Astrocyte of the spinal cord (primary cell): Measurements from ENCODE around the gene RUNX2.

ENCODE experiments used
- DNase-seq: peaks from one replicate; pipeline ENCODE4 v3.0.0; 2011; ENCODE audit warnings: low read depth, low spot score
- H3K4me3 ChIP-seq: 2 replicates; pipeline ENCODE4 v1.5.1; 2011; ENCODE audit warnings: low read depth, mild to moderate bottlenecking, low read length, moderate library complexity
- in situ Hi-C: cut with HindIII; loops from 2 replicates; pipeline ENCODE4 v1.10.0; 2017; ENCODE audit warnings: low sequenced_read_pairs
- TF ChIP-seq, protein P1 (sequence below): IDR thresholded peaks from 2 replicates; pipeline ENCODE4 v1.5.1; 2012; ENCODE audit warnings: low read depth, mild to moderate bottlenecking, low read length, inconsistent platforms

Gene RUNX2

GRCh38 chr6:45509426-45509825, 181.3 kb downstream of the RUNX2 start:
- TF ChIP-seq, protein P1, sequence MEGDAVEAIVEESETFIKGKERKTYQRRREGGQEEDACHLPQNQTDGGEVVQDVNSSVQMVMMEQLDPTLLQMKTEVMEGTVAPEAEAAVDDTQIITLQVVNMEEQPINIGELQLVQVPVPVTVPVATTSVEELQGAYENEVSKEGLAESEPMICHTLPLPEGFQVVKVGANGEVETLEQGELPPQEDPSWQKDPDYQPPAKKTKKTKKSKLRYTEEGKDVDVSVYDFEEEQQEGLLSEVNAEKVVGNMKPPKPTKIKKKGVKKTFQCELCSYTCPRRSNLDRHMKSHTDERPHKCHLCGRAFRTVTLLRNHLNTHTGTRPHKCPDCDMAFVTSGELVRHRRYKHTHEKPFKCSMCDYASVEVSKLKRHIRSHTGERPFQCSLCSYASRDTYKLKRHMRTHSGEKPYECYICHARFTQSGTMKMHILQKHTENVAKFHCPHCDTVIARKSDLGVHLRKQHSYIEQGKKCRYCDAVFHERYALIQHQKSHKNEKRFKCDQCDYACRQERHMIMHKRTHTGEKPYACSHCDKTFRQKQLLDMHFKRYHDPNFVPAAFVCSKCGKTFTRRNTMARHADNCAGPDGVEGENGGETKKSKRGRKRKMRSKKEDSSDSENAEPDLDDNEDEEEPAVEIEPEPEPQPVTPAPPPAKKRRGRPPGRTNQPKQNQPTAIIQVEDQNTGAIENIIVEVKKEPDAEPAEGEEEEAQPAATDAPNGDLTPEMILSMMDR: no peak
- DNase-seq: no peak
- in situ Hi-C loops: no loop called here
- no peak overlapping the region for H3K4me3 ChIP-seq

DNA sequence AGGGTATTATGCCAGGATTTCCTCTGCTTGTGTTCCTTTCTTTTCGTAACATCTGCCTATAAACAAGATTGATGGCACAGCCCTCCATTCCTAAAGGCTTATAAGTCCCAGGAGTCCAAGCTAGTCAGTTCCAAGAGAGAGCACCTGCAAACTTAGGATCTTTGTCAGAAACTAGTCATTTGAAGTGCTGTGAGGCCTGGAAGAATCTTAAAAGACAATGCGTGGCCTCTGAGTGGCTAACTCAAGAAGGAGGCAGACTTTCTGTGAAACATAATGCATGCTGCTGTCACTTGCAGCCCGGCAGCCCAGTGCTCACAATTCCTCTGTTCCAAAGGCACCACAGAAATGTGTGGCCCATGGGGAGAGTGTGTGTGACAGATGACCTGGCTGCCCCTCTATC, 184.6 kb downstream of the RUNX2 start:
- TF ChIP-seq, protein P1: no peak

GRCh38 chr6:45513213-45513618, 185.1 kb downstream of the RUNX2 start:
- DNase-seq: no peak
- no peak overlapping the region for H3K4me3 ChIP-seq
- TF ChIP-seq, protein P1: no peak
- in situ Hi-C loops: no loop called here

More for the DNA sequence above, 184.6 kb downstream of the RUNX2 start:
- in situ Hi-C loops: no loop called here
- H3K4me3 ChIP-seq: no peak overlapping the region
- no peak for DNase-seq

DNA sequence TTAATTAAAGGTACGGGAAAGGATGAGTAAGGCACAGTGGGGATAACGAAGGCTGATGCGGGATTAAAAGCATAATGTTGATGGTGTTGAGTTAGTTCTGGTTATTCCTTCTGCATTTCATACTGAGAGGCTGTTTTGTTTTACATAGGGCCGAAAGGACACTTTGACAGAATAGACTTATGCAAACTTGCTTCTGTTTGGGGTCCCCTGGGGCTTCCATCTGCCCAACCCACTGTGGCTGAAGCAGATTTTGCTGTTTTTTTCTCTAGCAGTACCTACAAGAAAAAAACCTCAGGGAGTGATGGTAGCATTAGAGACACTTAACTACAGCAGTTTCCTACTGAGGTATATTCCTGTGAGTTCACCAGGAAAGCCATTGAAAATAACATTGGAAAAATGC, 185.7 kb downstream of the RUNX2 start:
- TF ChIP-seq, protein P1: no peak
- in situ Hi-C loops: no loop called here
- no peak for DNase-seq
- H3K4me3 ChIP-seq: no peak overlapping the region

DNA sequence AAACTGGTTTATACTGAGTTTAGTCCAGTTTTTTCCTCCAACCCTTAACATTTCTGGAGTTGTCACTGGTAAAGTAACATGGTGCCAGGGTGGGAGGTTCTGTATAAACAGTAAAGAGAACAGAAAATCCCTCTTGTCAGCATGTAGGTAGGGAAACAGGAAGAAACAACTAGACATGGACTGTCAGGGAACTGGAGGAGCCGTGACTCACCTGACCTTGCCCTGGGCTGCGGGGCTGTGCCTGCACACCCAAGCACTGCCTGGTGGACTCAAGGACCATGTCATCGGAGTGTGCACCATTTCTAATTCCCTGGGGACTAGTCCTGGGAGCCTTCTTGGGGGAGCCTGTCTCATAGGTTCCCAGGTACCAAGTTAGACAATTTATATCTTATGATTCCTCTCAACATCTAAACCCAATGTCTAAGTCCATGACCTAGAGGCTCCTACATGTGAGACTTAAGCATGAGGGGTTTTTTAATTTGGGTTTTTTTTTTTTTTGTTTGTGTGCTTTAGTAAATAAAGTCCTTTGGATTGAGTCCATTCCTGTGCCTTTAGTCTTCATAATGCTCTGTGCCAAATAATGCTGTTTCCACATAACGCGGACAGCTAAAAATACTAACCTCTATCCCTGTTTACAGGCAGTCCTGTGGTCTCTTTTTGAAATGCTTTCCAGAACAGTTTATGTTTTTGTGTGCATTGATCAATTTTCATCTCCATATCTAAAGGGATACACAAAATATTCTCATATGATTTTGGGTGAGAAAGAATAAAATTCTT, 186.5 kb downstream of the RUNX2 start:
- H3K4me3 ChIP-seq: no peak overlapping the region
- in situ Hi-C loops: no loop called here
- DNase-seq: peak; percentile 25
- TF ChIP-seq, protein P1: no peak

DNA sequence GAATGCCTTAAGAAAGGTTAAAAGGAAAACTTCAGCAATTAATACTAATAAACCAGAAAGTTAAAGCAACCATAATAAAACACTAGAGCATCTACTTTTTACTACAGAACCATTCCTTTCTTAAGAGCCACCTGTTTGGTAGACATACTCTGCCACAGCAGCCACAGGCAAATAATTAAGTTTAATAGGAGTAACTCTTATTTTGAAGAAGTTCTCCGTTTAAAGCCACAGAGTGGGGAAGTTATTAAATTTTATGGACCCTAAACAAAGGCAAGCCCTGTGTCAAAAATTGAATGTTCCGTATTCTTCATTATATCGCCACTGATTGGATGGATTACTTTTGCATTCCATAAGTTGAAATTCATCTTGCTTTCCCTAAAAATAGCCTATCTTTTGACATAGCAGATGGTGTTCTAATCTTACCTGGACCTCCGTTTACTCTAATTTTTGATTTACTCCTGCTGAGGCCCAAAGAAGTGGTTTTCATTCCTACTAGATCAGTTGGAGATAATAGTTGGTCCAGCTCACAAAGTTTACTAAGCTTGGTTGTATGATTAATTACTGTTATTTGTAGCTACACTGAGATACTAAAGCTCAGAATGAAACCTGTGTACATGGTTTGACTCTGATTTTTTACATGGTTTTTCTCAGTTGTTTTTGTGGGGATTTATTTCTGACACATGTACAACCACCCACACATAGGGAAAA, 190.0 kb downstream of the RUNX2 start:
- in situ Hi-C loops: no loop called here
- DNase-seq: no peak
- no peak overlapping the region for H3K4me3 ChIP-seq
- TF ChIP-seq, protein P1: no peak
